MM.1S (cell line): ENCODE data around the gene PRKCE.
"Not testable (repeated sequence)": the region's sequence is repeated elsewhere in the genome, so short reads cannot be mapped to it uniquely, and the experiment has no call there.

Experiments
- DNase-seq: peaks from one replicate; pipeline ENCODE4 v3.0.0-alpha.2; 2015
- H2AFZ ChIP-seq: fragments of 300-600 bp; sonication (generic); 2 replicates; pipeline ENCODE4 v1.6.0; 2016; ENCODE audit warnings: antibody characterized with exemption, low read length
- H3F3A ChIP-seq: fragments of 300-600 bp; sonication (generic); 2 replicates; pipeline ENCODE4 v1.6.1; 2016; ENCODE audit warnings: mild to moderate bottlenecking, antibody characterized with exemption, low read length, moderate library complexity, mixed read lengths; ENCODE audit not compliant: insufficient read depth
- H3K27ac ChIP-seq: fragments of 300-600 bp; sonication (generic); 2 replicates; pipeline ENCODE4 v1.5.1; 2016; ENCODE audit warnings: mild to moderate bottlenecking, low read length
- H3K27me3 ChIP-seq: fragments of 300-600 bp; sonication (generic); replicated peaks from 2 replicates; pipeline ENCODE4 v1.6.0; 2016; ENCODE audit warnings: low read length; ENCODE audit not compliant: insufficient read depth
- H3K36me3 ChIP-seq: fragments of 300-600 bp; sonication (generic); replicated peaks from 2 replicates; pipeline ENCODE4 v1.6.1; 2016; ENCODE audit warnings: mild to moderate bottlenecking, low read length, mixed read lengths; ENCODE audit not compliant: insufficient read depth
- H3K4me1 ChIP-seq: fragments of 300-600 bp; sonication (generic); 2 replicates; pipeline ENCODE4 v1.6.1; 2016; ENCODE audit warnings: low read length, mixed read lengths
- H3K4me2 ChIP-seq: fragments of 300-600 bp; sonication (generic); 2 replicates; pipeline ENCODE4 v1.6.0; 2016; ENCODE audit warnings: low read depth, low read length
- H3K4me3 ChIP-seq: fragments of 300-600 bp; sonication (generic); 2 replicates; pipeline ENCODE4 v1.5.1; 2016; ENCODE audit warnings: low read length, mixed read lengths
- H3K79me2 ChIP-seq: fragments of 300-600 bp; sonication (generic); 2 replicates; pipeline ENCODE4 v1.6.1; 2016; ENCODE audit warnings: mixed run types, low read length, mixed read lengths
- H3K9ac ChIP-seq: fragments of 300-600 bp; sonication (generic); 2 replicates; pipeline ENCODE4 v1.6.1; 2016; ENCODE audit warnings: low read length, mixed read lengths
- H3K9me2 ChIP-seq: fragments of 300-600 bp; sonication (generic); replicated peaks from 2 replicates; pipeline ENCODE4 v1.6.1; 2016; ENCODE audit warnings: mild to moderate bottlenecking, low read length, mixed read lengths; ENCODE audit not compliant: insufficient read depth
- H3K9me3 ChIP-seq: fragments of 300-600 bp; sonication (generic); replicated peaks from 2 replicates; pipeline ENCODE4 v1.6.1; 2016; ENCODE audit warnings: mild to moderate bottlenecking, low read length, mixed read lengths; ENCODE audit not compliant: insufficient read depth
- H4K20me1 ChIP-seq: fragments of 300-600 bp; sonication (generic); 2 replicates; pipeline ENCODE4 v1.6.1; 2016; ENCODE audit warnings: mild to moderate bottlenecking, low read length, moderate library complexity, mixed read lengths; ENCODE audit not compliant: insufficient read depth
- CTCF ChIP-seq: fragments of 300-600 bp; sonication (generic); IDR thresholded peaks from 2 replicates; pipeline ENCODE4 v1.5.1; 2016; ENCODE audit warnings: antibody characterized with exemption, low read length, mixed read lengths
- EZH2 ChIP-seq: fragments of 300-600 bp; sonication (generic); optimal IDR thresholded peaks from 2 replicates; pipeline ENCODE3; 2017; ENCODE audit warnings: low read depth, mild to moderate bottlenecking, antibody characterized with exemption, low read length, mixed read lengths
- EZH2phosphoT487 ChIP-seq: fragments of 300-600 bp; sonication (generic); IDR thresholded peaks from 2 replicates; pipeline ENCODE4 v1.6.1; 2018; ENCODE audit warnings: antibody characterized with exemption, low read length

The PRKCE gene

GRCh38 chr2:46200861-46201605 lies 549.6 kb downstream of the PRKCE start:
- H4K20me1 ChIP-seq: no peaks in the 10 kb centered on the region
- H3K9me3 ChIP-seq: no peaks in the 10 kb centered on the region
- no peak overlapping the region for H3K4me3 ChIP-seq
- H3K27me3 ChIP-seq: no peaks in the 10 kb centered on the region
- H3F3A ChIP-seq: no peaks in the 10 kb centered on the region
- TF ChIP-seq EZH2phosphoT487 (no peak), CTCF (no peak), EZH2 (no peak)
- H3K36me3 ChIP-seq: no peaks in the 10 kb centered on the region
- DNase-seq: no peak
- H3K4me2 ChIP-seq: no peak overlapping the region
- no peak overlapping the region for H3K27ac ChIP-seq
- H2AFZ ChIP-seq: no peak overlapping the region
- H3K4me1 ChIP-seq: peaks cover 6% of the 10 kb centered on the region
- H3K9me2 ChIP-seq: no peaks in the 10 kb centered on the region
- no peaks in the 10 kb centered on the region for H3K79me2 ChIP-seq
- no peak overlapping the region for H3K9ac ChIP-seq

- peaks cover 6% of the 10 kb centered on the region for H3K4me1 ChIP-seq
- H3K27ac ChIP-seq: no peak overlapping the region
- H4K20me1 ChIP-seq: no peaks in the 10 kb centered on the region
- H3K9me3 ChIP-seq: no peaks in the 10 kb centered on the region
- H2AFZ ChIP-seq: no peak overlapping the region
- TF ChIP-seq EZH2: no peak
- no peak for TF ChIP-seq EZH2phosphoT487
- TF ChIP-seq CTCF: no peak
- H3K36me3 ChIP-seq: no peaks in the 10 kb centered on the region
- no peaks in the 10 kb centered on the region for H3K9me2 ChIP-seq
- no peak overlapping the region for H3K4me2 ChIP-seq
- H3K79me2 ChIP-seq: no peaks in the 10 kb centered on the region
- H3K9ac ChIP-seq: no peak overlapping the region
- no peak overlapping the region for H3K4me3 ChIP-seq
- no peaks in the 10 kb centered on the region for H3K27me3 ChIP-seq
- no peaks in the 10 kb centered on the region for H3F3A ChIP-seq
- DNase-seq: no peak
These were observed 551.0 kb downstream of the PRKCE start for GRCh38 chr2:46202453-46202852.

GRCh38 chr2:46202987-46203386 lies 551.5 kb downstream of the PRKCE start:
- H3K79me2 ChIP-seq: no peaks in the 10 kb centered on the region
- no peak for DNase-seq
- H3K4me2 ChIP-seq: no peak overlapping the region
- H3K27ac ChIP-seq: no peak overlapping the region
- no peak for TF ChIP-seq EZH2phosphoT487
- no peak for TF ChIP-seq CTCF
- TF ChIP-seq EZH2: no peak
- no peaks in the 10 kb centered on the region for H3F3A ChIP-seq
- no peaks in the 10 kb centered on the region for H4K20me1 ChIP-seq
- no peaks in the 10 kb centered on the region for H3K9me2 ChIP-seq
- H3K4me1 ChIP-seq: peaks cover 6% of the 10 kb centered on the region
- H3K9ac ChIP-seq: no peak overlapping the region
- no peaks in the 10 kb centered on the region for H3K9me3 ChIP-seq
- H3K27me3 ChIP-seq: no peaks in the 10 kb centered on the region
- H2AFZ ChIP-seq: no peak overlapping the region
- H3K36me3 ChIP-seq: no peaks in the 10 kb centered on the region
- H3K4me3 ChIP-seq: no peak overlapping the region

GRCh38 chr2:46203636-46204035 lies 552.2 kb downstream of the PRKCE start:
- H3F3A ChIP-seq, H3K9ac ChIP-seq, H3K27me3 ChIP-seq, H3K4me3 ChIP-seq, H3K27ac ChIP-seq, H3K79me2 ChIP-seq, H4K20me1 ChIP-seq, H3K9me2 ChIP-seq, H3K9me3 ChIP-seq, H3K36me3 ChIP-seq, H2AFZ ChIP-seq, H3K4me2 ChIP-seq, DNase-seq: not testable (repeated sequence)
- peaks cover 11% of the 10 kb centered on the region for H3K4me1 ChIP-seq
